ENCODE measurements around the gene KCTD18. TPM values are rescaled to one million over a fixed set of nuclear protein-coding genes. Genes with fewer than 3 reads are reported as not detected.

Gene KCTD18
- total and polyA plus RNA-seq, 8 donors, result 1.2 to 22.9 (median 14.8) TPM

GRCh38 chr2:200509235-200509611 is 645 bp downstream of the KCTD18 start:
- DNase-seq, result no peak
- Histone ChIP-seq H3K36me3 (peaks cover 0 to 14% (median 9%) of the 10 kb centered on the region in 4 donors), H3K9me3 (no peaks in the 10 kb centered on the region), H3K4me1 (peaks cover 0 to 25% (median 16%) of the 10 kb centered on the region in 4 donors), H3K27me3 (peaks cover 0 to 13% (median 0%) of the 10 kb centered on the region in 3 donors), H3K4me3 (peak overlapping the region; percentile 73 to 88 (median 84)), H3K27ac (peak overlapping the region; percentile 78 to 91 (median 80))
- no peak for TF ChIP-seq POLR2AphosphoS5 (IDR thresholded peaks at IDR 0.05)
- TF ChIP-seq EP300 (IDR thresholded peaks at IDR 0.05), result no peak
- TF ChIP-seq CTCF (IDR thresholded peaks at IDR 0.05), result no peak
- no peak for TF ChIP-seq POLR2A (IDR thresholded peaks at IDR 0.05)
- intact Hi-C loops (cut with DNase I; ENCODE audit: low total_unique reads), result no loop called here
- 13 to 29% (median 26%) methylated on average over 7 to 8 of the region's 8 CpGs for WGBS, 5 donors

- WGBS, 5 donors, result 47 to 77% (median 59%) methylated on average over 2 of the region's 2 CpGs
Measured at GRCh38 chr2:200507179-200507578, 2.7 kb downstream of the KCTD18 start.

GRCh38 chr2:200506679-200507078 is 3.2 kb downstream of the KCTD18 start:
- no peak overlapping the region for H3K4me3 ChIP-seq
- H3K9me3 ChIP-seq, result no peaks in the 10 kb centered on the region
- no peak for DNase-seq
- peaks cover 0 to 34% (median 31%) of the 10 kb centered on the region in 4 donors for H3K36me3 ChIP-seq
- peaks cover 0 to 25% (median 16%) of the 10 kb centered on the region in 4 donors for H3K4me1 ChIP-seq
- TF ChIP-seq CTCF (IDR thresholded peaks at IDR 0.05), result no peak
- no peak for TF ChIP-seq EP300 (IDR thresholded peaks at IDR 0.05)
- no peak for TF ChIP-seq POLR2A (IDR thresholded peaks at IDR 0.05)
- TF ChIP-seq POLR2AphosphoS5 (IDR thresholded peaks at IDR 0.05), result no peak
- no peak overlapping the region for H3K27ac ChIP-seq
- intact Hi-C loops (cut with DNase I; ENCODE audit: low total_unique reads), result no loop called here
- 77 to 88% (median 84%) methylated on average over 9 of the region's 9 CpGs for WGBS, 5 donors
- H3K27me3 ChIP-seq, result no peaks in the 10 kb centered on the region

More at GRCh38 chr2:200507179-200507578, 2.7 kb downstream of the KCTD18 start:
- intact Hi-C loops (cut with DNase I; ENCODE audit: low total_unique reads), result no loop called here
- Histone ChIP-seq H3K9me3 (no peaks in the 10 kb centered on the region), H3K36me3 (peaks cover 0 to 32% (median 28%) of the 10 kb centered on the region in 4 donors), H3K4me1 (peaks cover 0 to 25% (median 16%) of the 10 kb centered on the region in 4 donors), H3K27ac (no peak overlapping the region), H3K4me3 (no peak overlapping the region), H3K27me3 (peaks cover 0 to under 1% (median 0%) of the 10 kb centered on the region in 3 donors)
- DNase-seq, result no peak
- TF ChIP-seq EP300 (IDR thresholded peaks at IDR 0.05) (no peak), POLR2A (IDR thresholded peaks at IDR 0.05) (no peak), POLR2AphosphoS5 (IDR thresholded peaks at IDR 0.05) (no peak), CTCF (IDR thresholded peaks at IDR 0.05) (no peak)

GRCh38 chr2:200502196-200502595 is 7.7 kb downstream of the KCTD18 start:
- TF ChIP-seq EP300 (IDR thresholded peaks at IDR 0.05) (no peak), CTCF (IDR thresholded peaks at IDR 0.05) (no peak)
- no peak overlapping the region for H3K27ac ChIP-seq
- no peaks in the 10 kb centered on the region for H3K4me1 ChIP-seq
- peaks cover 0 to 52% (median 50%) of the 10 kb centered on the region in 4 donors for H3K36me3 ChIP-seq
- H3K4me3 ChIP-seq, result no peak overlapping the region
- no peak for DNase-seq
- intact Hi-C loops (cut with DNase I; ENCODE audit: low total_unique reads), result no loop called here
- no peaks in the 10 kb centered on the region for H3K27me3 ChIP-seq
- 96 to 98% (median 97%) methylated on average over 5 of the region's 5 CpGs for WGBS, 5 donors
- H3K9me3 ChIP-seq, result no peaks in the 10 kb centered on the region

Measured in stomach (tissue), 9 donors.